Measurements from ENCODE around the gene GCDH.

Gene GCDH

DNA sequence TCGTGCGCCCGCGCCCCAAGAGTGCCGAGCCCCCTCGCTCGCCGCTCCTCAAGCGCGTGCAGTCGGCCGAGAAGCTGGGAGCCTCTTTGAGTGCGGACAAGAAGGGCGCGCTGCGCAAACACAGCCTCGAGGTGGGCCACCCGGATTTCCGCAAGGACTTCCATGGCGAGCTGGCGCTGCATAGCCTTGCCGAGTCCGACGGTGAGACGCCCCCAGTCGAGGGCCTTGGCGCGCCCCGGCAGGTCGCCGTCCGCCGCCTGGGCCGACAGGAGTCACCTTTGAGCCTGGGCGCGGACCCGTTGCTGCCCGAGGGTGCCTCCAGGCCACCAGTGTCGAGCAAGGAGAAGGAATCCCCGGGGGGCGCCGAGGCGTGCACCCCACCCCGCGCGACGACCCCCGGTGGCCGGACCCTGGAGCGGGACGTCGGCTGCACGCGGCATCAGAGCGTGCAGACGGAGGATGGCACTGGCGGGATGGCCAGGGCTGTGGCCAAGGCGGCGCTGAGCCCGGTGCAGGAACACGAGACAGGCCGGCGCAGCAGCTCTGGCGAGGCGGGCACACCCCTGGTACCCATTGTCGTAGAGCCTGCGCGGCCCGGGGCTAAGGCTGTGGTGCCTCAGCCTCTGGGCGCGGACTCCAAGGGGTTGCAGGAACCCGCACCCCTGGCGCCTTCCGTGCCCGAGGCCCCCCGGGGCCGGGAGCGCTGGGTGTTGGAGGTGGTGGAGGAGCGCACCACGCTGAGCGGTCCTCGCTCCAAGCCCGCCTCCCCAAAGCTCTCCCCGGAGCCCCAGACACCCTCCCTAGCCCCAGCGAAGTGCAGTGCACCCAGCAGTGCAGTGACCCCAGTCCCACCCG, 16.8 kb upstream of the GCDH start:
- DNase-seq (ENCODE audit: low read depth), result no peak
- TF ChIP-seq, protein P1, sequence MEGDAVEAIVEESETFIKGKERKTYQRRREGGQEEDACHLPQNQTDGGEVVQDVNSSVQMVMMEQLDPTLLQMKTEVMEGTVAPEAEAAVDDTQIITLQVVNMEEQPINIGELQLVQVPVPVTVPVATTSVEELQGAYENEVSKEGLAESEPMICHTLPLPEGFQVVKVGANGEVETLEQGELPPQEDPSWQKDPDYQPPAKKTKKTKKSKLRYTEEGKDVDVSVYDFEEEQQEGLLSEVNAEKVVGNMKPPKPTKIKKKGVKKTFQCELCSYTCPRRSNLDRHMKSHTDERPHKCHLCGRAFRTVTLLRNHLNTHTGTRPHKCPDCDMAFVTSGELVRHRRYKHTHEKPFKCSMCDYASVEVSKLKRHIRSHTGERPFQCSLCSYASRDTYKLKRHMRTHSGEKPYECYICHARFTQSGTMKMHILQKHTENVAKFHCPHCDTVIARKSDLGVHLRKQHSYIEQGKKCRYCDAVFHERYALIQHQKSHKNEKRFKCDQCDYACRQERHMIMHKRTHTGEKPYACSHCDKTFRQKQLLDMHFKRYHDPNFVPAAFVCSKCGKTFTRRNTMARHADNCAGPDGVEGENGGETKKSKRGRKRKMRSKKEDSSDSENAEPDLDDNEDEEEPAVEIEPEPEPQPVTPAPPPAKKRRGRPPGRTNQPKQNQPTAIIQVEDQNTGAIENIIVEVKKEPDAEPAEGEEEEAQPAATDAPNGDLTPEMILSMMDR (conservative IDR thresholded peaks at IDR 0.05; ENCODE audit: control insufficient read depth, insufficient read depth, low read depth, low read length), result no peak
- H3K4me3 ChIP-seq (ENCODE audit: control insufficient read depth, low read depth, low read length), result no peak overlapping the region

DNA sequence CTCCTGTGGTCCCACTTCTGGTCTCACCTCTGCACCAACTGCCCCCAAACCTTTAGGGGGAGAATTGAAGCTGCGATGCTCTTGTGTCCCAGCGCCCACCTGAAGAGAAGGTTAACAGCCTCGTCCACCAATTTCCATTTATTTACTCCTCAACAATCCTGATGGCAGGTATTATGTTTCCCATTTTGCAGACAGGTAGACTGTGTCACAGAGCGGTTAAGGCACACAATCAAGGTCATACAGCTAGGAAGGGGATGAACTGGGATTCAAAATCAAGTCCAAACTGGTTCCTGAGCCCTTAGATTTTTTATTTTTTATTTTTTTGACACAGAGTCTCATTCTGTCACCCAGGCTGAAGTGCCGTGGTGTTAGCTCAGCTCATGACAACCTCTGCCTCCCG, 15.9 kb upstream of the GCDH start:
- no peak overlapping the region for H3K4me3 ChIP-seq (ENCODE audit: control insufficient read depth, low read depth, low read length)
- TF ChIP-seq, protein P1 (conservative IDR thresholded peaks at IDR 0.05; ENCODE audit: control insufficient read depth, insufficient read depth, low read depth, low read length), result no peak
- no peak for DNase-seq (ENCODE audit: low read depth)

DNA sequence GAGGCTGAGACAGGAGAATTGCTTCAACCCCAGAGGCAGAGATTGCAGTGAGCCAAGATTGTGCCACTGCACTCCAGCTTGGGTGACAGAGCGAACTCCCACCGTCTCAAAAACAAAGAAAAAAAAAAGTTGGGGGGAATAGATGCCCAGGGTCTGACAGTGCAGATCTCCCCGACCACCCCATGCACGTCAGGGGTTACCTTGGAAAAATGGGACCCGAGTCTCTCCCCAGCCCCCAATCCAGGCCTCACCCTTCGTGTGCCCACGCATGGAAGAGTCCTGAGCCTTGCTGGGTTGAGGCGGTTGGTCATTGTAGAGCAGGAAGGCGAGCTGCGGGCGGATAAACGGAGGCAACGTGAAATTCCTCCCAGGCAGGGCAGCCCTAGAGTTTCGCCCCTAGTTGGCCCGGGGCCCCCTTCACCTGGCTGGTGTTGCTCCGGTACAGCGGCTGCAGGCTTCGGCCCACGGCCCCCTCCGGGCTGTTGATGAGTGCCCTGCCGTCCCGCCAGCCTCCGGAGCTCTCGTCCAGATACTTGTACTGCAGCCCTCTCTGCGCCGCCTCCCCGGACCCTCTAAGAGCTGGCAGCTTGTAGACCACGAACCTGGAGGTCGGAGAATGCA, 10.3 kb upstream of the GCDH start:
- TF ChIP-seq, protein P1 (conservative IDR thresholded peaks at IDR 0.05; ENCODE audit: control insufficient read depth, insufficient read depth, low read depth, low read length), result no peak

DNA sequence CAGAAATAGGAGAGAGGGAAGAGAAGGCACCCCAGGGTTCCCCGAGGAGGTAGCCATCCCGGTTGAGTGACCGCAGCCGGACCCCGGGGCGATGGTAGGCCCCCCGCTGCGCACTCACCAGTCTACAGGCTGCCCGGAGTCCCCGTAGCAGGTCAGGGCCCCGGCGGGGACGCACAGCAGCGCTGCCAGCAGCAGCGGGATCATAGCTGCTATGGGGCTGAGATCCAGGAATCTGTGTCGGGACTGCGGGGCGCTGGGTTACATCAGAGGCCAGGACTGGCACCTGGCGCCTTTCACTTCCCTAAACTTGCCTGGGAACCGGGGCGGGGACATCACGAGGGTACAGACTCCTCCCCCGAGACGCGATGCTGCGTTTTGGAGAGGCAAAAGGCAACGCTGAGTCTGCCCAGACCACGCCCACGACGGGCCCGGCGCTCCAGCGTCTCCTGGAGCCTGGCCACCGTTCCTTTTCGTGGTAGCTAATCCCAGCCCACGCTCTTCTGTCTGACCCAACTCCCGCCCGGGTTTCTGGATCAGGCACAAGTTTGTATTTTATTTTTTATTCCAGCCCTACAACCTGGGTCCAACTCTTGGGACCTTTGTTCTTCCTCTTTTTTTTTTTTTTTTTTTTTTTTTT, 9.7 kb upstream of the GCDH start, which contains the start of gene DNASE2:
Gene DNASE2, minus strand, starts transcription at position 278 of the 637 bp plus-strand sequence. Its CDS starts 74 bp downstream, at position 204.
- peak; percentile 94 for DNase-seq (ENCODE audit: low read depth)
- TF ChIP-seq, protein P1 (conservative IDR thresholded peaks at IDR 0.05; ENCODE audit: control insufficient read depth, insufficient read depth, low read depth, low read length), result no peak
- H3K4me3 ChIP-seq (ENCODE audit: control insufficient read depth, low read depth, low read length), result peak within 1 kb of the TSS; percentile 79

More for the DNA sequence above, 10.3 kb upstream of the GCDH start:
- DNase-seq (ENCODE audit: low read depth), result no peak
- H3K4me3 ChIP-seq (ENCODE audit: control insufficient read depth, low read depth, low read length), result peak overlapping the region; percentile 79

DNA sequence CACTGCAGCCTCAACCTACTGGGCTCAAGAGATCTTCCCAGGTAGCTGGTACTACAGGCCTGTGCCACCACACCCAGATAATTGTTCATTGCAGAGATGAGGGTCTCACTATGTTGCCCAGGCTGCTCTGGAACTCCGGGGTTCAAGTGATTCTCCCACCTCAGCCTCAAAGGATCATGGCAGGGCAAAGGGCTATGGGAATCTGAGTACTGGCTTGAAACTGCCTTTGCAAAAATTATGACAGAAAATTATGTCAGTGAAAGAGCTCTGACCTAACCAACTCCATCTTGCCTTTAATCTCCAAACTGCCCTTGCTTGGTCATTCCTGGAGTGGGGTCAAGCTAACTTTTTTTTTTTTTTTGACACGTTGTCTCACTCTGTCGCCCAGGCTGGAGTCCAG, 8.4 kb upstream of the GCDH start:
- no peak overlapping the region for H3K4me3 ChIP-seq (ENCODE audit: control insufficient read depth, low read depth, low read length)

DNA sequence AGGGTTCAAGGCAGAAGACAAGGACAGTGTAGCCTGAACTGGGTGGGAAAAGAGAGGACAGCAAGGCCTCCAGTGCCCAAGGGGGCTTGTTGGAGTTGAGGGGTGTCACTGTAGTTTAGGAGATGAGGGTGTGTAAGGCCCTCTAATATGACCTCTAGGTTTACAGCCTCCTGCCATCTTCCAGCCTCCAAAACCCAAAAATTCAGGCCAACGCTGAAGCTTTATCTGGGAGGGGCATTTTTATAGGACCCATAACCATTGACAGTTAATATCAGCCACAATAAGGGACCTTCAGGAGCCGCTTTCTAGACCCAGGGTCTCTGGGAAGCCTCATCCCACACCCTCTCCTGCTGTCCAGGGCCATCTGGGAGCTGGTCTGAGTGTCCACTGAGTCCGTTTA, 6.8 kb upstream of the GCDH start:
- no peak for DNase-seq (ENCODE audit: low read depth)
- no peak overlapping the region for H3K4me3 ChIP-seq (ENCODE audit: control insufficient read depth, low read depth, low read length)

More for the DNA sequence above, 8.4 kb upstream of the GCDH start:
- DNase-seq (ENCODE audit: low read depth), result no peak
- TF ChIP-seq, protein P1 (conservative IDR thresholded peaks at IDR 0.05; ENCODE audit: control insufficient read depth, insufficient read depth, low read depth, low read length), result no peak

More for the DNA sequence above, 6.8 kb upstream of the GCDH start:
- TF ChIP-seq, protein P1 (conservative IDR thresholded peaks at IDR 0.05; ENCODE audit: control insufficient read depth, insufficient read depth, low read depth, low read length), result no peak
